ENCODE results near the gene LIN7A.

LIN7A gene

DNA sequence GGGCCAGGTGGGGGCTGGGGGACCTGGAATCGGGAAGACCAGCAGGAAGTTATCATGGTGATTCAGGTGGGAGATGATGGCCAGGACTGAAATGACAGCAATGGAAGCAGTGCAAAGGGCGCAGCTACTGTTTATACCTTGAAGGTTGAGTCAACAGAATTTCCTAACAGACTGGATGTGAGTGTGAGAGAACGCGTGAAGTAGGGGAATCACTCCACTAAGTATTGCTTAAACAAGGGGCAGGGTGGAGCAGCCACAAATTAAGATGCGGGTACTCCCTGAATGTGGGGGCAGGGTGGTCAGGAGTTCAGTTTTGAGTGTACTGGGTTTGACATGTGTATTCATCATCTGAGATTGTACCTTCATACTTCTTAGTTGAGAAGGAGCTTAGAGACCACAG, 175.9 kb downstream of the LIN7A start:
- in situ Hi-C loops (cut with MboI; ENCODE audit: low sequenced_read_pairs): no loop called here

DNA sequence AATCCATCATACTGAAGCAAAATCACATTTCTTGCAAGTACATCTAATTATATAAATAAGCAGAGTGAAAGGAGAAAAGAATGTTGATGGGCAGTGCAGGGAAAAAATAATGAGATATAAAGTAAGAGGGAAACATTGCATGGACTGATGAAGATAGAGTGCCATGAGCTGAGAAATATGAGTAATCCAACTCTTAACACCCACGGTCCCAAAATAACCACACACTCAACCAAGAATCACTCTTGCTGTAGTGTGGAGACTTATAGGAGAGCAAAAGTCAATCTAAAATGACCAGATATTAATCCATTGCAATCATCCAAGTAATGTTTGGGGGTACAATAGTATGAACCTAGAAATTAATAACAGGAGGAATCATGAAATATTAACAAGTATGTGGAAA, 180.9 kb downstream of the LIN7A start:
- in situ Hi-C loops (cut with MboI; ENCODE audit: low sequenced_read_pairs): no loop called here

GRCh38 chr12:80754274-80754673, 183.5 kb downstream of the LIN7A start:
- in situ Hi-C loops (cut with MboI; ENCODE audit: low sequenced_read_pairs): no loop called here

- in situ Hi-C loops (cut with MboI; ENCODE audit: low sequenced_read_pairs): no loop called here
These were observed 185.3 kb downstream of the LIN7A start for GRCh38 chr12:80752464-80752863.

DNA sequence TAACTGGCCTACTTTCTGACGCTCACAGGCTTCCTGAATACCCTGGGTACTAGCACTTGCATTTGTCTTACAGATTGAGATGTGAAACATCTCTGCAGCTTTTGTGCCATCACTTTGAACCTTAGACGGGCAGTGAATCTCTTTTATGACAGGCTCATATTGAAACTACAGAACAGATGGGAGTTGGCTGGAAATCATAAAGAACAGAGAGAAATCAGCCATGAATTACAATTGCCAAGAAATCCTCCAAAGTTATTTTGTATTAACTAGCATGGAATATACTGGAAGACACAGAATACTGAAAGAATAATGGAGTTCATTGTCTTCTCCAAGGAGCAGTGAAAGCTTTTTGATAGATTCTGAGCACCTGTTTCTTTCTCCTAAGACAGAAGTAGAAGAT, 188.3 kb downstream of the LIN7A start:
- in situ Hi-C loops (cut with MboI; ENCODE audit: low sequenced_read_pairs): no loop called here

GRCh38 chr12:80747800-80748199, 189.9 kb downstream of the LIN7A start:
- in situ Hi-C loops (cut with MboI; ENCODE audit: low sequenced_read_pairs): no loop called here

GRCh38 chr12:80745851-80746505, 191.8 kb downstream of the LIN7A start:
- in situ Hi-C loops (cut with MboI; ENCODE audit: low sequenced_read_pairs): no loop called here
